ENCODE measurements around the gene MYL6B.
"Not testable (repeated sequence)": the region's sequence is repeated elsewhere in the genome, so short reads cannot be mapped to it uniquely, and the experiment has no call there.

Gene MYL6B

DNA sequence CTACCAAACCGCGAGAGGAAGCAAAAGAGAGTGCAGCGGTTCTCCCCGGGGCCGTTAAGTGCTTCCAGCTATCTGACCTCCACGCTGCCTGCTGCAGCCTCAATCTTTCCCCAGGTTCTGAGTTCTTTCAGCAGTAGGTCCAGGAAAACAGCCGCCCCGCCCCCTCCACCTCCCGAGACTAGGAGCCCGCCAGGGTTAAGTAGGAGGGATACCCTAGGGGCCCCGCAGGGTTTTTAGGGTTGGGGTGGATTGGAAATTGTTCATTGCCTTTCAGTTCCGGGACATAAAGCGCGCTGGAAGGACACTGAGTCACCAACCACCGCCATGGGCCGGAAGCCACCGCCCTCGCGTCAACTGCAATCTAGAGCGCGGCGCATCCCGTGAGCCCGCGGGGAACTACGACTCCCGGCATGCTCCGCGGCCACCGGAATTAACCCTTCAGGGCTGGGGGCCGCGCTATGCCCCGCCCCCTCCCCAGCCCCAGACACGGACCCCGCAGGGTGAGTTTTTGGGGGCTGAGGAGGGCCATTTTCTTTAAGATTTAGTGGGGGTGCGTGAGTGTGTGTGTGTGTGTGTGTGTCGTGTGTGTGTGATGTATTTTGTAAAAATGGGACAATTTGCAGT lies at the start of gene MYL6B:
Gene MYL6B, plus strand, starts transcription at position 456 of the 624 bp plus-strand sequence. CDS start 1,332 bp downstream, outside the sequence.
- peak; percentile 88 for DNase-seq (ENCODE audit: low read depth)

DNA sequence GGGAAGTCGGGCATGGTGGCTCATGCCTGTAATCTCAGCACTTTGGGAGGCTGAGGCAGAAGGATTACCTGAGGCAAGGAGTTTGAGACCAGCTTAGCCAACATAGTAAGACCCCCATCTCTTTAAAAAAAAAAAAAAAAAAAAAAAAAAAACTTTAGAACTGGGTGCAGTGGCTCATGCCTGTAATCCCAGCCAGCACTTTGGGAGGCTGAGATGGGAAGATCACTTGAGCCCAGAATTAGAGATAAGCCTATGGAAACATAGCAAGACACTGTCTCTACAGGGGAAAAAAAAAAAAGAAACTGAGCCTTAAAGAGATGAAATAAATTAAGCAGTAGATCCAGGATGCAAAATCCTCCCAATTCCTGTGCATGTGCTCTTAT lies 49.7 kb upstream of the MYL6B start:
- DNase-seq (ENCODE audit: low read depth): no peak

DNA sequence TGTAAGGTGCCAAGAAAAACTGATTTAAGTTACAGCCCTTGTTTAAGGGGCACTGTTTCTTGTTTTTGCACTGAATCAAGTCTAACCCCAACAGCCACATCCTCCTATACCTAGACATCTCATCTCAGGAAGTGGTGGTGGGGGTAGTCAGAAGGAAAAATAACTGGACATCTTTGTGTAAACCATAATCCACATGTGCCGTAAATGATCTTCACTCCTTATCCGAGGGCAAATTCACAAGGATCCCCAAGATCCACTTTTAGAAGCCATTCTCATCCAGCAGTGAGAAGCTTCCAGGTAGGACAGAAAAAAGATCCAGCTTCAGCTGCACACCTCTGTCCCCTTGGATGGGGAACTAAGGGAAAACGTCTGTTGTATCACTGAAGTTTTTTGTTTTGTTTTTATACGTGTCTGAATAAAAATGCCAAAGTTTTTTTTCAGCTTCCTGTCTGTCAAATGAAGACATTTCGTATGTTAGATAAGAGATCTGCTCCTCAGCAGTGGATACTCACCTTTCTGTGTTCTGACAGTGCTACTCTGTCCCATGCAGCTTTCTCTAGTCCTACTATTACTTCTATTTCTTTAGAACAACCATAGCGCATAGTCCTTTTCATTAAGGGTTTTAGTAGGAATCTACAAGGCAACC lies 49.2 kb upstream of the MYL6B start:
- no peak for DNase-seq (ENCODE audit: low read depth)

DNA sequence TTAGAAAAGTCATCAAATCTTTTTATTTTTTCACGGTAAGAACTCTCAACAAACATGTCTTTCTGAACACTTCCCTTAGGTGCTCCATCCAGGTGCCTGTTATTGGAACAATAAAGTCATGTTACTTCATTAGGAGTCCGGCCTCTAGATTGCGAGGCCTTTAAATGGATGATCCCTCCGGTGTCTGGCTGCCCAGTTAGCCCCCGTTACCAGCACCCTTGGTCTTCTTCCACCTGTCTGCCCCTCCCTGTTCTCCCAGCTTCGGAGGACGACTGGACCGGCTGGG lies 48.6 kb upstream of the MYL6B start:
- no peak for DNase-seq (ENCODE audit: low read depth)

DNA sequence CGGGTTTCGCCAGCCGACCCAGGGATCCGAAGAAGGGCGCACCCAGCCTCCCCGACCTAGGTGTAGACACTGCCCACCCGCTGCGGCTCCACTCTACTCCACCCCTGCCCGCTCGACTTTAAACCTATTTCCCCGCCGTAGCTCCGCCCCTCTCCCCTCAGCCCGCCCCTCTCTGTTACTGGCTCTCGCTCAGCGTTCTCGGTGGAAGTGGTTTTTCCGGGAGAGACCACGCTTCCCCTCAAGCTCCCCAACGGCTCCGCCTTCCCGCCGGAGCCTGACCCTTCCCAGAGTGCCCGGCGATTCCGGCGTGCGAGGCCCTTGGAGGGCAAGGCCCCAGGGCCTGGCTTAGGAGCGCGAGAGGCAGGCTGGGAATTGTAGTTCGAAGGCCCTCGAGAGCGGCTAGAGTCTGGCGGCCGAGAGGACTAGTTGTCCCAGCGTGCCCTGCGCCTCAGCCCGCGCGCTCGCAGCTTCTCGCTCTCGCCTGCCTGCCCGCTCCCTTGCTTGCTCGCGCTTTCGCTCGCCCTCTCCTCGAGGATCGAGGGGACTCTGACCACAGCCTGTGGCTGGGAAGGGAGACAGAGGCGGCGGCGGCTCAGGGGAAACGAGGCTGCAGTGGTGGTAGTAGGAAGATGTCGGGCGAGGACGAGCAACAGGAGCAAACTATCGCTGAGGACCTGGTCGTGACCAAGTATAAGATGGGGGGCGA lies 48.1 kb upstream of the MYL6B start, which contains the start of gene PA2G4:
Gene PA2G4, plus strand, starts transcription at position 451 of the 706 bp plus-strand sequence. Its CDS starts 179 bp downstream, at position 630.
- peak; percentile 92 for DNase-seq (ENCODE audit: low read depth)

DNA sequence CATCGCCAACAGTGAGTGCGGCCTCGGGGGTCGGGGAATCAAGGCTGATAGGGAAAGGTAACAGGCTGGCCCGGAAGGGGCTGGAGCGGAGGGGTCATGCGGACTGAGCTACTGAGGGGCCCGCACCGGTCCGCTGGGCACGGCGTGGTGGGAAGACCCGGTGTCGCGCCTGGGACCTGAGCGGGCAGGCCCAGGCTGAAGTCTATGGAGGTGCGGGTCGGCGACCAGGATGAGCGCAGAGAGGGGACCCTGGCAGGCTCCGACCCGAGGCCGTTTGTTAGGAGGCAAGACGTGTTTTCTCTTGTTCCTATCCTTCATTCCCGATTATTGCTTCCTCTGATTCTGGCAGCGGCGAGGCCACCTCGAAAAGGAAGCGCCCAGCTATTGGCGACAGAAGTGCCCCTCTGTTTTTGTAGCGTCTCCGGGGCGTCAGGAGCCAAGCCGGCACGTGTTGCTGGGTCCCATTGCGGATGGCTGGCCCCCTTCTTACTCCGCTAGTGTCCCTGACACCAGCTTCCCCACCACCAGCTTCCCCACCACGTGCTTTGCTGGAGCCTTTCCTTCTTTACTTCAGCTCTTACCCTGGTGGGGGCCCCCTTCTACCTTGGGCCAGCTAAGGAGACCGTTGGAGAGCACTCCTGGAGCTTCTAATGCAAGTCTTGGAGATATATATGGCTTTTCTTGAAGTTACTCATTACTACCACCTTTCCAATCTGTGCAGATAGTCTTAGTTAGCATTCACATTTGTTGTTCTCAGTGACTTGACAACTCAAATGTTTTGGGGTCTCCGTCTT lies 47.4 kb upstream of the MYL6B start:
- DNase-seq (ENCODE audit: low read depth): no peak

DNA sequence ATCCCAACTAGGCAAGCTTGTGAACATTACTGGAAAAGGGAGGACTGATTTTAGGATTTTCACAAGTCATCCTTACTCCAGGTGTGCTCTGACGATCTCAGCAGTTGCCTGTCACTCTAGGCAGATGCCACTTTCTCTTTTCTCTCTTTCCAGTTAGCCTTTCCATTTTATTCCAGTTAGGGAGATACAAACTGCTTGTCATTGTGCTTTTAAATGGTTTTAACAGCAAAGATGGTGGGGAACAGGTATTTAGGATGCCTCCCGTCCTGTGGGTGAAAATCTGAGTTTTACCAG lies 46.8 kb upstream of the MYL6B start:
- no peak for DNase-seq (ENCODE audit: low read depth)

DNA sequence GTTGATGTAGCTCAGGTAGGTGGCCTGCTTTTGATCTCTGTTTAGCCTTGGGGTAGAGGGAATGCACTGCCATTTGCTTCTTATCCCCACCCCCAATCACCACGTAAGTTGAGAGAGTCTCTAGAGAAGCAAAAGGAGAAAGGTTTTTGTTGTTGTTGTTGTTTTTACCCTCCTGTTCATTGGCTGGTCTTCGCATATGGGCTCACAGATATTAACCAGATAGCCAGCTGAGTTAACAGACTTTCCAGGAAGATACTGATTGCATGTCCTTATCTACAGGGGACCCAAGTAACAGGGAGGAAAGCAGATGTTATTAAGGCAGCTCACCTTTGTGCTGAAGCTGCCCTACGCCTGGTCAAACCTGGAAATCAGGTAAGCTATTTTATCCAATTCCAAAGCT lies 45.1 kb upstream of the MYL6B start:
- no peak for DNase-seq (ENCODE audit: low read depth)

DNA sequence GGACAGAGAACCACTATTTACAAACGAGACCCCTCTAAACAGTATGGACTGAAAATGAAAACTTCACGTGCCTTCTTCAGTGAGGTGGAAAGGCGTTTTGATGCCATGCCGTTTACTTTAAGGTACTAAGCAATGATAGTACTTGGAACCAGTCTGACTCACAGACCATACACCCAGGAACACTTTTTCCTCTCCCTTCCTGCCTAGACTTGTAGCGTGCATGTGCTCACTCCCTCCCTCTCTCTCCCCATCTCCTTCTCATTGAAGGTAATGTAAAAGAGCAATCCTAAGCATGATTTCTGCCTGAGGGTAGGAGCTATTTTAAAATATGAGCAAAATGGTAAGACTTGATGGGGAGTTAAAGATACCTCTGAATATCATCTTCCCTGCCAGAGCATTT lies 41.8 kb upstream of the MYL6B start:
- no peak for DNase-seq (ENCODE audit: low read depth)

DNA sequence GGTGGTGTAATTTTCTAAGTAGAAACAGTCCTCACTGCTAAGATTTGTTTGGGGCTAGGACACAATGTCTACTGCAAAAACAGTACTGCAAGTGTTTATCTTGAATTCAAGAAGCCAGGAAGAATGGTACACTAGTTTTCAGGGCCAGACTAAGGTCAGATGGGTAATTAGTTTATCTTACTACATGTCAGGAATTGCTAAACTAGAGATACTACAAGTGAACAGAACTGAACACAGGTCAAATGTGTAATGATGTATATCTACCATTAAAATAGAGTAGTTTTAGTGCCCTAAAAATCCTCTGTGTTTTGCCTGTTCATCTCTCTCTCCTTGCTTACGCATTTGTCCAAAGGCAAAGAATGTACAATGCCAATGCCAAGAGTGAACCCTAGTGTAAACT lies 38.3 kb upstream of the MYL6B start:
- DNase-seq (ENCODE audit: low read depth): no peak

DNA sequence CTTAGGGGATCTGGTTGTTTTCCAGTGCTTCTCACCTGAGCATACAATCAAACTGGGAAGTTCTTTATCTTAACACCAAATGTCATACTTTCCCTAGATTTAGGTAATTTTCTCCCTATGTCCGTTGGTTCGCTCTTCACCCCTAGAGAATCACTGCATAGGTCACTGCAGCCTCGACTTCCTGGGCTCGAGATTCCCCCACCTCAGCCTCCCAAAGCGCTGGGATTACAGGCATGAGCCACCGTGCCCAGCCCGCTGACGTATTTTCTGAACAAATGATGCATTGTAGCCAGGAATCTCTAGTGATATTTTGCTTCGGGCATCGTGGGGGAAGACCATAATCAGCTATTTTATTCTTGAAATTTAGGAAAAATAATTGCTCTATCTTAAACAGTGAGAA lies 37.1 kb upstream of the MYL6B start:
- DNase-seq (ENCODE audit: low read depth): no peak

DNA sequence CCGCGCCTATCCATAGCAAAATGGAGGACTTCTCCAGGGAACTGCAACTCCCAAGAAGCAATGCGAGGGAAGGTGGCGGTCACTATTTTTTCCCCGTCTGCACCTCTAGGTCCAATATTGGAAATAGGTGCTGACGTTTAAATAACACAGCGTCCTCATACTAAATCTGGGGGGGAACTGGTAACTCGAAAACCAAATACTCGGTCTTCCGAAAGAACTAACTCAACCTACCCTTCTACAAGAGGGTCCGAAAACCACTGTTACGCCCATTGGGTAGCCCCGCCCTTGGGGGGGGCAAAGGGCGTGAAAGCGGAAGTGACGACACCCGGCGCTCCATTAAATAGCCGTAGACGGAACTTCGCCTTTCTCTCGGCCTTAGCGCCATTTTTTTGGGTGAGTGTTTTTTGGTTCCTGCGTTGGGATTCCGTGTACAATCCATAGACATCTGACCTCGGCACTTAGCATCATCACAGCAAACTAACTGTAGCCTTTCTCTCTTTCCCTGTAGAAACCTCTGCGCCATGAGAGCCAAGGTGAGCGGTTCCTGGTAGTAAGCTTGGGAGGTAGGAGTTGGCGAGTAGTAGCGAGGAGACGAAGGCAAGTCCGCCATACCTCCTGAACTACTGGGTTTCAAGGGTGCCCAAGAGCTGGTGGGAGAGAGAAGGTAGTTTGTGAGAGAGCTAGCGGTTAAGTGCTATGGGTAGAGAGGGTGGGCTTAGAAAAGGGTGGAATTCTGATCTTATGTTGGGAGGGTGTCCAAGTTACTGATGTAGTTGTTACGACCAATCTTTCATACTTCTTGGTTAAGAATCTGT lies 35.9 kb upstream of the MYL6B start, which contains the start of gene RPL41:
Gene RPL41, plus strand, starts transcription at position 367 of the 815 bp plus-strand sequence.
- DNase-seq (ENCODE audit: low read depth): peak; percentile 94

DNA sequence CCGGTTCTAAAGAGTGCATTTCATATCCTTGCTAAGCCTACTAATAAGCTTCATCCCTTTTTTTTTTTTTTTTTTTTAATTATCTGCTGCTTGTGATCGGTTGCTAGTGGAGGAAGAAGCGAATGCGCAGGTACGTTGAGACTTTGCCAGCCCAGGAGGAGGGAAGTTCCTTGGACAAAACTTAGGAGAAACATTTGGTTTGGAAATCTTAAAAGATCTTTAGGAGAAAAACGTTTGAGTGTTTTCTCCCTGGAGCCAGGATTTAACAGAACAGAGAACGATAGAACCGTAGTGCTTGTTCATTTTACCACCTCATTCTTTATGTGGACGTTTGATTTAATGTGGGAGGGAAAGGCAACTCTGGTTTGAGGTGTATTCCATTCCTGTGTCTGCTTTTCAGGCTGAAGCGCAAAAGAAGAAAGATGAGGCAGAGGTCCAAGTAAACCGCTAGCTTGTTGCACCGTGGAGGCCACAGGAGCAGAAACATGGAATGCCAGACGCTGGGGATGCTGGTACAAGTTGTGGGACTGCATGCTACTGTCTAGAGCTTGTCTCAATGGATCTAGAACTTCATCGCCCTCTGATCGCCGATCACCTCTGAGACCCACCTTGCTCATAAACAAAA lies 35.2 kb upstream of the MYL6B start:
- DNase-seq (ENCODE audit: low read depth): not testable (repeated sequence)

DNA sequence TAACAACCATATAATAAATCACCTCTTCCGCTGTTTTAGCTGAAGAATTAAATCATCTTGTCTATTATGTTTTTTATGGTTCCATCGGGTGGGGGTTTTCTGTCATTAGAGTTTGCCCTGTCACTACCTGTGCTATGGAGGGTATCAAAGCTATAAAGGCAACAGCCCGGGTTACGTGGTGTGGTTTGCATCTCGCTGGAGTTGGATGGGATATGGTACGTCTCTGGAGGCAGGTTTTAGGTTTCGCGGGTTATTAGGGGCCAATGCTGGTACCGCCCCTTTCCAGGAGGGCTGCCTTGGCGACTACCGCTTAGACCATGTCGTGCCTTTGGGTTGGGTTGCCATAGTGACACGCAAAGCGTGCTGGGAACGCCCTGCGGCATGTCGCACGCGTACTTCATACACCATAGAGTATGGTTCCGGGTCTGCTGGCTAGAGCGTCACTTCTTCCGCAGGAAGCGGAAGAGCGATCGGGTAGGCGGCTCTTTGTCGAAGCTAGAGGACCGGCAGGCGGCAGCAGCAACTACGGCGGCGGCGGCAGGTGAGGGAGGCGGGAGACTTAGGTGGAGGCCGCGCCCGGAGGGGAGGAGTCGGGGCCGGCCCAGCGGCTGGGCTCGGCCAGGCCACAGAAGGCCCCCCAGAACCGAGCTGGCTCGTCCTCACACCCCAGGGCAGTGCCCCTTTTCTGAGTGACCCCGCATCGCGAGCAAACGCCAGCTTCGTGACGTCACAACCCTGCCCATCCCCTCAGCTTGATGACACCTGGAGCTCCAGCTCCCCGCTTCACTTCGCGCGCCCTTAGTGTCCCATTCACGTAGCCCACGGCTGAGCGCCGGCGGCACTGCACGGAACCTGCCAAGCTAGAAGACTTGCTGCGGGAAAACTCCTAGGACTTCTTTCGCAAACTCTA lies 34.4 kb upstream of the MYL6B start, which contains the start of gene ZC3H10:
Gene ZC3H10, plus strand, starts transcription at position 489 of the 910 bp plus-strand sequence. CDS start 2,297 bp downstream, outside the sequence.
- peak; percentile 96 for DNase-seq (ENCODE audit: low read depth)

DNA sequence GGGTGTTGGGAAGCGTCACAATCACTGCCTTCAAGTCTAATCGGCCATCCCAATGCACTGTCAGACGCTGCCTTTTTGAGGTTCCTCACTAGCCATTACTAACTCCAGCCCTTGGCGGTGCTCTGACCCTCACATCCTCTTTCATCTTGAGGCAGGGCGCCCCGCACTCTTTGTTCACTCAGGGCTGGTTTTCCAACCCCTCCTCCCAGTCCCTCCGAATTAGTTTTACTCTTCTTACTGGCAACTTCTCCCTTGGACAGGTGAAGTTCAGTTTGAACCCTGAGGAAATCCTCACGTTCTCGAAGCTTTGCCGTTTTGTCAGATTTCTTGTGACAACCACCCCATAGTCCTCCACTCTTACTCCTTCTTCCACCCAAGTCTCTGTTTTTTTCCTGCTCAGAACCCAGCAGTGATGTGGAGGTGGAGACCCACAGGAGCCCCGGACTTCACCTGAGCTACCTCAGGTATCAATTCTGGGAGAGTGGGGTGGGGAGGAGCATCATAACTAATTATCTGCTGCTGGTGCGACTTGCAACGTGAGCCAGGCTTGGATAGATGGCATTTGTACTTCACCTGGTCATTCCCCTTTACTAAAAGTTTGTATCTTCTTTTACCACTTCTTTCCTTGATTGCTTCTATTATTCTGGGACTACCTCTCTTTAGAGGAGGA lies 33.6 kb upstream of the MYL6B start:
- no peak for DNase-seq (ENCODE audit: low read depth)

DNA sequence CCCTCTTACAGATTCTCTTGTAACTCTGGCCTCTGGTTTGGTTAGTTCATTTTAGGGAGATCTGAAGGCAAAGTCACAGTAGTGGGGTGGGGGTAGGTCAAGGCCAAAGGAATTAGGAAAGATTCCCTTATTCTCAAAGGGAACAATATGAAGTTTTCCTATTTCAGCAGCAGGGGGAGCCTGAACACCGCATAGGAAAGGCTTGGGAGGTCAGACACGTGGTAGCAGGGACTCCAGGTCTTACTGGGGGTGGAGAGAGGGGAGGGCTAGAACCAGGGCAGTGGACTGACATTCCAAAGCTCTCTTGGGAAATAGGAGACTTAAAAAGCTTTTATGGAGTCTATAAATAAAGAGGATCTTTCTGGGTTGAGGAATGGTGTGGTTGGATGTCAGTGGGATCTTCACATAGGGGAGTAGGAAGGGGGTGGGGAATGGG lies 33.0 kb upstream of the MYL6B start:
- DNase-seq (ENCODE audit: low read depth): no peak

DNA sequence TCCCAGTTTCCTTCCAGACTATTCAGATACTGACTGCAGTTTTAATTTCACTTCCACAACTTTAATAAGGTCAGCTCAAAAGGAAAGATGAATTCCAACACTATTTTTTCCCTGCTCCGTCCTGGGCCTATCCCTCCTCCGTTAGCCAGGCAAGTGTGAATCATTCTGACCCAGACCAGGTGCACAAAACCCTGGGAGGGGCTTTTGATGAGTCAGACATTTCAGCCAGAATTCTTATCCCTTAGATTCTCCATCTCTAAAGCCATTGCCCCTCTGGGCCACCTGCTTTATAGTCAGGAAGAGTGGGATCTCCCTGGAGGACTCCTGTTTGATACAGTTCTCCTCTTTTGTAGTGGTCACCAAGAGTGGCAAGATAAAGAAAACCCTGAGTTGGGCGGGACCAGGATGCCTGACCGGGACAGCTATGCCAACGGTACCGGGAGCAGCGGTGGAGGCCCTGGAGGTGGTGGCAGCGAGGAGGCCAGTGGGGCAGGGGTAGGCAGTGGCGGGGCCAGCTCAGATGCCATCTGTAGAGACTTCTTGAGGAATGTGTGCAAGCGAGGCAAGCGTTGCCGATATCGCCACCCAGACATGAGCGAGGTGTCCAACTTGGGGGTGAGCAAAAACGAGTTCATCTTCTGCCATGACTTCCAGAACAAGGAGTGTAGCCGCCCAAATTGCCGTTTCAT lies 32.1 kb upstream of the MYL6B start:
- no peak for DNase-seq (ENCODE audit: low read depth)

DNA sequence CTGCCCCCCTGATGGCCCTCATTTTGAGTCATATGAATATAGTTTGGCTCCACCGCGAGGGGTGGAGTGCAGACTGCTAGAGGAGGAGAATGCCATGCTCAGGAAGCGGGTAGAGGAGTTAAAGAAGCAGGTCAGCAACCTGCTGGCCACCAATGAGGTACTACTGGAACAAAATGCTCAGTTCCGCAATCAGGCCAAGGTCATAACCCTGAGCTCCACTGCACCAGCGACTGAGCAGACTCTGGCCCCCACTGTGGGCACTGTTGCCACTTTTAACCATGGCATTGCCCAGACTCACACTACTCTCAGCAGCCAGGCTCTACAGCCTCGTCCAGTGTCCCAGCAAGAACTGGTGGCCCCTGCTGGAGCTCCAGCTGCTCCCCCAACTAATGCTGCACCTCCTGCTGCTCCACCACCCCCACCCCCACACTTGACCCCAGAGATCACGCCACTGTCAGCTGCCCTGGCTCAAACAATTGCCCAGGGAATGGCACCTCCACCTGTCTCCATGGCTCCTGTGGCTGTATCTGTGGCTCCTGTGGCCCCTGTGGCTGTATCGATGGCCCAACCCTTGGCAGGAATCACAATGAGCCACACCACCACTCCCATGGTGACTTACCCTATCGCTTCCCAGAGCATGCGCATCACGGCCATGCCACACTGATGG lies 31.1 kb upstream of the MYL6B start:
- no peak for DNase-seq (ENCODE audit: low read depth)

Measured in stimulated activated CD8-positive, alpha-beta memory T cell treated with anti-CD3 and anti-CD28 coated beads, Interleukin-12 subunit alpha, Interleukin-12 subunit beta, amount 100 ng/mL, for 1 hour (primary cell).